ENCODE results near the gene MAPK8IP2.
"Not testable (repeated sequence)": the region's sequence is repeated elsewhere in the genome, so short reads cannot be mapped to it uniquely, and the experiment has no call there.

MAPK8IP2 gene

GRCh38 chr22:50612528-50613221 is 12.1 kb downstream of the MAPK8IP2 start:
- DNase-seq (ENCODE audit: low spot score): peak; percentile 82

GRCh38 chr22:50613291-50613981 is 12.8 kb downstream of the MAPK8IP2 start:
- peak; percentile 47 for DNase-seq (ENCODE audit: low spot score)

- DNase-seq (ENCODE audit: low spot score): not testable (repeated sequence)
Measured at GRCh38 chr22:50614296-50614695, 13.7 kb downstream of the MAPK8IP2 start.

GRCh38 chr22:50620593-50621355 is 20.2 kb downstream of the MAPK8IP2 start:
- DNase-seq (ENCODE audit: low spot score): peak; percentile 86

GRCh38 chr22:50621356-50621880 is 20.8 kb downstream of the MAPK8IP2 start:
- peak; percentile 22 for DNase-seq (ENCODE audit: low spot score)

GRCh38 chr22:50621948-50622722 is 21.5 kb downstream of the MAPK8IP2 start:
- DNase-seq (ENCODE audit: low spot score): peak; percentile 36

GRCh38 chr22:50622723-50623327 is 22.2 kb downstream of the MAPK8IP2 start:
- peak; percentile 15 for DNase-seq (ENCODE audit: low spot score)

- DNase-seq (ENCODE audit: low spot score): no peak
Measured at GRCh38 chr22:50624347-50625130, 23.9 kb downstream of the MAPK8IP2 start.

GRCh38 chr22:50625131-50625567 is 24.6 kb downstream of the MAPK8IP2 start:
- no peak for DNase-seq (ENCODE audit: low spot score)

GRCh38 chr22:50625568-50626313 is 25.1 kb downstream of the MAPK8IP2 start:
- peak; percentile 14 for DNase-seq (ENCODE audit: low spot score)

- peak; percentile 14 for DNase-seq (ENCODE audit: low spot score)
Measured at GRCh38 chr22:50626314-50626849, 25.8 kb downstream of the MAPK8IP2 start.

- DNase-seq (ENCODE audit: low spot score): peak; percentile 62
Measured at GRCh38 chr22:50626850-50627641, 26.5 kb downstream of the MAPK8IP2 start.

GRCh38 chr22:50627642-50628542 is 27.3 kb downstream of the MAPK8IP2 start, which contains the start of gene ARSA:
ARSA (minus strand) TSS chr22:50628152; CDS start chr22:50627779, 373 bp downstream.
- DNase-seq (ENCODE audit: low spot score): peak; percentile 96

GRCh38 chr22:50628543-50629134 is 28.0 kb downstream of the MAPK8IP2 start:
- DNase-seq (ENCODE audit: low spot score): no peak

GRCh38 chr22:50630376-50630775 is 29.8 kb downstream of the MAPK8IP2 start:
- no peak for DNase-seq (ENCODE audit: low spot score)

GRCh38 chr22:50633086-50633485 is 32.5 kb downstream of the MAPK8IP2 start:
- no peak for DNase-seq (ENCODE audit: low spot score)

- no peak for DNase-seq (ENCODE audit: low spot score)
Measured at GRCh38 chr22:50633771-50634170, 33.2 kb downstream of the MAPK8IP2 start.

All from D341Med (cell line).